ENCODE measurements around the gene MTSS2.

The MTSS2 gene

DNA sequence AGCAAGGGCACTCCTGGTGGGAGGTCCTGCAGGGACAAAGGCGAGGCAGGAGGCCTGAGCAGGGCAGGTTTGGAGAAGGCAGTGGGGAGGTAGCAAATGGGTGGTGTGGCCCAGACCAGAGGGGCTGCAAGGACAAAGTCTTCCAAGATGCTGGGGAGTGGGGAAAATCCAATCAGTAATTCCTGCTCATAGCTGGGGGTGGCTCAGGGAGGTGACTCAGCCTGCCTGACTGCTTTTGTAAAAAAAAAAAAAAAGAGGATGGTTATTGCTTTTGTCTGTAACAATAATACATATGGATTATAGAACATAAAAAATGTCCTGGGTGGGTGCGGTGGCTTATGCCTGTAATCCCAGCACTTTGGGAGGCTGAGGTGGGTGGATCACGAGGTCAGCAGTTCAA is 34.3 kb downstream of the MTSS2 start:
- DNase-seq (ENCODE audit: low read depth): no peak
- TF ChIP-seq, protein P1, sequence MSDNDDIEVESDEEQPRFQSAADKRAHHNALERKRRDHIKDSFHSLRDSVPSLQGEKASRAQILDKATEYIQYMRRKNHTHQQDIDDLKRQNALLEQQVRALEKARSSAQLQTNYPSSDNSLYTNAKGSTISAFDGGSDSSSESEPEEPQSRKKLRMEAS (IDR thresholded peaks at IDR 0.05; ENCODE audit: low read depth, low read length): no peak
- no peak for TF ChIP-seq MYC (IDR thresholded peaks at IDR 0.05; ENCODE audit: low read depth, low read length)
- no peak for TF ChIP-seq POLR2A (IDR thresholded peaks at IDR 0.05; ENCODE audit: extremely low read depth, insufficient read length)
- TF ChIP-seq, protein P2, sequence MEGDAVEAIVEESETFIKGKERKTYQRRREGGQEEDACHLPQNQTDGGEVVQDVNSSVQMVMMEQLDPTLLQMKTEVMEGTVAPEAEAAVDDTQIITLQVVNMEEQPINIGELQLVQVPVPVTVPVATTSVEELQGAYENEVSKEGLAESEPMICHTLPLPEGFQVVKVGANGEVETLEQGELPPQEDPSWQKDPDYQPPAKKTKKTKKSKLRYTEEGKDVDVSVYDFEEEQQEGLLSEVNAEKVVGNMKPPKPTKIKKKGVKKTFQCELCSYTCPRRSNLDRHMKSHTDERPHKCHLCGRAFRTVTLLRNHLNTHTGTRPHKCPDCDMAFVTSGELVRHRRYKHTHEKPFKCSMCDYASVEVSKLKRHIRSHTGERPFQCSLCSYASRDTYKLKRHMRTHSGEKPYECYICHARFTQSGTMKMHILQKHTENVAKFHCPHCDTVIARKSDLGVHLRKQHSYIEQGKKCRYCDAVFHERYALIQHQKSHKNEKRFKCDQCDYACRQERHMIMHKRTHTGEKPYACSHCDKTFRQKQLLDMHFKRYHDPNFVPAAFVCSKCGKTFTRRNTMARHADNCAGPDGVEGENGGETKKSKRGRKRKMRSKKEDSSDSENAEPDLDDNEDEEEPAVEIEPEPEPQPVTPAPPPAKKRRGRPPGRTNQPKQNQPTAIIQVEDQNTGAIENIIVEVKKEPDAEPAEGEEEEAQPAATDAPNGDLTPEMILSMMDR (IDR thresholded peaks at IDR 0.05; ENCODE audit: low read depth, low read length): no peak
- no peak overlapping the region for H3K4me3 ChIP-seq (ENCODE audit: low read depth, low read length)

DNA sequence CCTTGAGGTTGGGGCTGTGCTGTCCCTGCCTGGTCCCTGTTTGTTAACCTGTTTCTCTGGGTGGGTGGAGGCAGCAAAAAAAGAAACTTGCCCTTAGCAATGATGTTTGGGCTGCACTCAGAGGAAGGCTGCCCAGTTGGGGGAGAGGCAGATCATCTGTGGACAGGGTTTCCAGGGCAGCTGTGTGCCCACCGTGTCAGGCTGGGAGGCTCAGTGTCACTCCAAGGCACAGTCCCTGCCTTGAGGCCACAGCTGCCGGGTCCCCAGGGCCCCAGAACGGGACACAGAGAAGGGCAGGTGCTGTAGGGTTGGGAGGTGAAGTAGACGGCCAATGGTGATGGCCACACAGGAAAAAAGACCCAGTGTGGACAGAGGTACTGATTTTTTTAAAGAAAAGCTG is 35.6 kb downstream of the MTSS2 start:
- DNase-seq (ENCODE audit: low read depth): no peak
- TF ChIP-seq MYC (IDR thresholded peaks at IDR 0.05; ENCODE audit: low read depth, low read length): no peak
- TF ChIP-seq, protein P1 (IDR thresholded peaks at IDR 0.05; ENCODE audit: low read depth, low read length): no peak
- TF ChIP-seq, protein P2 (IDR thresholded peaks at IDR 0.05; ENCODE audit: low read depth, low read length): no peak
- TF ChIP-seq POLR2A (IDR thresholded peaks at IDR 0.05; ENCODE audit: extremely low read depth, insufficient read length): no peak
- H3K4me3 ChIP-seq (ENCODE audit: low read depth, low read length): no peak overlapping the region

DNA sequence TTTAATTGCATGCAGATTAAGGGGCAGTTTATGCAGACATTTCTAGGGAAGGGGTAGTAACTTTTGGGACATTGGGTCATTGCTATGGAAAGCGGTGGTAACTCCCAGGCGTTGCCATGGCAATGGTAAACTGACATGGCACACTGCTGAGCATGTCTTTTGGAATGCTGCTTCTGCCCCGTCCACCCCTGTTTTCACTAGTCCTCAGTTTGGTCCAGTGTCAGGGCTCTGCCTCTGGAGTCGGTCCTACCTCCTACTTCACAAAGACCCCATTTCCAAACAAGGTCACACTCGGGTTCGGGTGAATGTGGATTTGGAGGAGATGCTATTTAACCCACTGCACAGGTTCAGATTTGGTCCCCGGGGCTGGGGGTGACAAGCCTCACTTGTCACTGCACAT is 36.6 kb downstream of the MTSS2 start:
- no peak for DNase-seq (ENCODE audit: low read depth)
- H3K4me3 ChIP-seq (ENCODE audit: low read depth, low read length): no peak overlapping the region
- no peak for TF ChIP-seq MYC (IDR thresholded peaks at IDR 0.05; ENCODE audit: low read depth, low read length)
- TF ChIP-seq, protein P1 (IDR thresholded peaks at IDR 0.05; ENCODE audit: low read depth, low read length): no peak
- TF ChIP-seq POLR2A (IDR thresholded peaks at IDR 0.05; ENCODE audit: extremely low read depth, insufficient read length): no peak
- TF ChIP-seq, protein P2 (IDR thresholded peaks at IDR 0.05; ENCODE audit: low read depth, low read length): no peak

DNA sequence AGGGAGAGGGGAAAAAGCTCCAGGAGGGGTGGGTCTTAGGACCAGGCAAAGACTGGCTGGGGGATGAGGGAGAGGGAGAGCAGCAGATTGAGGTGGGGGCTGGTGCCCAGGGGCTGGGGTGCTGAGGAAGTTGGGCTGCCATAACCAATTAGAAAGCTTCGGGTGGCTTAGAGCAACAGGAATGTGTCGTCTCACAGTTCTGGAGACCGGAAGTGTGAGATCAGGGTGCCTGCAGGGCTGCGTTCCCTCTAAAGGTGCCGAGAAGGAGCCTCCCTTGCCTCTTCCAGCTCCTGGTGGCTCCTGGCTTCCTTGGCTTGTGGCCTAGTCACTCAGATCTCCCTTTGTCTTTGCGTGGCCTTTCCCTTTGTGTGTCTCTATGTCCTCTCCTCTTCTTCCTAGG is 37.2 kb downstream of the MTSS2 start:
- no peak for DNase-seq (ENCODE audit: low read depth)
- TF ChIP-seq, protein P1 (IDR thresholded peaks at IDR 0.05; ENCODE audit: low read depth, low read length): no peak
- no peak for TF ChIP-seq POLR2A (IDR thresholded peaks at IDR 0.05; ENCODE audit: extremely low read depth, insufficient read length)
- H3K4me3 ChIP-seq (ENCODE audit: low read depth, low read length): no peak overlapping the region

DNA sequence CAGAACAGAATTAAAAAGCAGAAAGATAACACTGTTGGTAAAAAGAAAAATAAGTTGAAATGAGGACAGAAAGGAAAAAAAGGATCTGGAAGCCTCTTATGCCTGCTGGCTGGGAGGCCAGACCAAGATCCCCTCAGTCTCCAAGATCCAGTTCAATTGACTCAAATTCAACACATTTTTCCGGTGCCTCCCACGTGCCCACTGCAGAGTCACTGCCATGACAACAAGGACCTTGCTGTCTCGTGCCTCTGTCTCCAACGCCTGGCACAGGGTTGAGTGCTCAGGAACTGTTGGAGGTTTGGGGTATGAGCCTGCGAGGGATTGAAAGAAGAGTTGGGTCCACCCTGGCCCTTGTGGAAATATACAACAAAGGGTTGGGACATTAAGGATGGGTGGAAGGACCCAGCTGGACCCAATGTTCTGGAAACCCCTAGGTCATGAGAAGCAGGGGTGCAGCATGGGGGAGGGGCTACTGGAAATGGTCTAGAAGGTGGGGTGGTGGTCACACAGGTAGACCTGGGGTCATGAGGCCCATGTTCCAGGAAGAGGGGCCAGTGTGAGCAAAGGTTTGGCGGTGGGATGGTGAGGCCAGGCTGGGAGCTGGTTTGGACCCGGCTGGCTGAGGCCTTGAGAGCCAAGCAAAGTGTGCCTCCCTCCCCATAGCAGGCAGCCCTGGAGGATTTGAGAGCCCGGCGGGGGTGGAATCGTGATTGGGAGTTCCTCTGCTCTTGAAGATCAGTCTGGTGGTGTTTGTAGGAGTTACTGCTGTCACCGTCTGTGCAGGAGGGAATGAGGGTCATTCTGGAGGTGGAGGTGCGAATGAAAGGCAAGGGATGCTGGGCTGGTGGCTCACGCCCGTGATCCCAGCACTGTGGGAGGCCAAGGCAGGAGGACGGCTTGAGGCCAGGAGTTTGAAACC is 38.2 kb downstream of the MTSS2 start:
- no peak for DNase-seq (ENCODE audit: low read depth)
- no peak overlapping the region for H3K4me3 ChIP-seq (ENCODE audit: low read depth, low read length)
- TF ChIP-seq MYC (IDR thresholded peaks at IDR 0.05; ENCODE audit: low read depth, low read length) (no peak), POLR2A (IDR thresholded peaks at IDR 0.05; ENCODE audit: extremely low read depth, insufficient read length) (no peak)
- TF ChIP-seq, protein P2 (IDR thresholded peaks at IDR 0.05; ENCODE audit: low read depth, low read length): no peak
- TF ChIP-seq, protein P1 (IDR thresholded peaks at IDR 0.05; ENCODE audit: low read depth, low read length): no peak
